MM.1S (cell line): ENCODE data around the gene PON2.

Experiments used
- DNase-seq: peaks from one replicate; pipeline ENCODE4 v3.0.0-alpha.2; 2015
- H2AFZ ChIP-seq: fragments of 300-600 bp; sonication (generic); 2 replicates; pipeline ENCODE4 v1.6.0; 2016; ENCODE audit warnings: antibody characterized with exemption, low read length
- H3F3A ChIP-seq: fragments of 300-600 bp; sonication (generic); 2 replicates; pipeline ENCODE4 v1.6.1; 2016; ENCODE audit warnings: mild to moderate bottlenecking, antibody characterized with exemption, low read length, moderate library complexity, mixed read lengths; ENCODE audit not compliant: insufficient read depth
- H3K27ac ChIP-seq: fragments of 300-600 bp; sonication (generic); 2 replicates; pipeline ENCODE4 v1.5.1; 2016; ENCODE audit warnings: mild to moderate bottlenecking, low read length
- H3K27me3 ChIP-seq: fragments of 300-600 bp; sonication (generic); replicated peaks from 2 replicates; pipeline ENCODE4 v1.6.0; 2016; ENCODE audit warnings: low read length; ENCODE audit not compliant: insufficient read depth
- H3K36me3 ChIP-seq: fragments of 300-600 bp; sonication (generic); replicated peaks from 2 replicates; pipeline ENCODE4 v1.6.1; 2016; ENCODE audit warnings: mild to moderate bottlenecking, low read length, mixed read lengths; ENCODE audit not compliant: insufficient read depth
- H3K4me1 ChIP-seq: fragments of 300-600 bp; sonication (generic); 2 replicates; pipeline ENCODE4 v1.6.1; 2016; ENCODE audit warnings: low read length, mixed read lengths
- H3K4me2 ChIP-seq: fragments of 300-600 bp; sonication (generic); 2 replicates; pipeline ENCODE4 v1.6.0; 2016; ENCODE audit warnings: low read depth, low read length
- H3K4me3 ChIP-seq: fragments of 300-600 bp; sonication (generic); 2 replicates; pipeline ENCODE4 v1.5.1; 2016; ENCODE audit warnings: low read length, mixed read lengths
- H3K79me2 ChIP-seq: fragments of 300-600 bp; sonication (generic); 2 replicates; pipeline ENCODE4 v1.6.1; 2016; ENCODE audit warnings: mixed run types, low read length, mixed read lengths
- H3K9ac ChIP-seq: fragments of 300-600 bp; sonication (generic); 2 replicates; pipeline ENCODE4 v1.6.1; 2016; ENCODE audit warnings: low read length, mixed read lengths
- H3K9me2 ChIP-seq: fragments of 300-600 bp; sonication (generic); replicated peaks from 2 replicates; pipeline ENCODE4 v1.6.1; 2016; ENCODE audit warnings: mild to moderate bottlenecking, low read length, mixed read lengths; ENCODE audit not compliant: insufficient read depth
- H3K9me3 ChIP-seq: fragments of 300-600 bp; sonication (generic); replicated peaks from 2 replicates; pipeline ENCODE4 v1.6.1; 2016; ENCODE audit warnings: mild to moderate bottlenecking, low read length, mixed read lengths; ENCODE audit not compliant: insufficient read depth
- H4K20me1 ChIP-seq: fragments of 300-600 bp; sonication (generic); 2 replicates; pipeline ENCODE4 v1.6.1; 2016; ENCODE audit warnings: mild to moderate bottlenecking, low read length, moderate library complexity, mixed read lengths; ENCODE audit not compliant: insufficient read depth
- EZH2 ChIP-seq: fragments of 300-600 bp; sonication (generic); optimal IDR thresholded peaks from 2 replicates; pipeline ENCODE3; 2017; ENCODE audit warnings: low read depth, mild to moderate bottlenecking, antibody characterized with exemption, low read length, mixed read lengths
- EZH2phosphoT487 ChIP-seq: fragments of 300-600 bp; sonication (generic); IDR thresholded peaks from 2 replicates; pipeline ENCODE4 v1.6.1; 2018; ENCODE audit warnings: antibody characterized with exemption, low read length
- TF ChIP-seq, protein P1 (sequence below): fragments of 300-600 bp; sonication (generic); IDR thresholded peaks from 2 replicates; pipeline ENCODE4 v1.5.1; 2016; ENCODE audit warnings: antibody characterized with exemption, low read length, mixed read lengths

PON2 gene

DNA sequence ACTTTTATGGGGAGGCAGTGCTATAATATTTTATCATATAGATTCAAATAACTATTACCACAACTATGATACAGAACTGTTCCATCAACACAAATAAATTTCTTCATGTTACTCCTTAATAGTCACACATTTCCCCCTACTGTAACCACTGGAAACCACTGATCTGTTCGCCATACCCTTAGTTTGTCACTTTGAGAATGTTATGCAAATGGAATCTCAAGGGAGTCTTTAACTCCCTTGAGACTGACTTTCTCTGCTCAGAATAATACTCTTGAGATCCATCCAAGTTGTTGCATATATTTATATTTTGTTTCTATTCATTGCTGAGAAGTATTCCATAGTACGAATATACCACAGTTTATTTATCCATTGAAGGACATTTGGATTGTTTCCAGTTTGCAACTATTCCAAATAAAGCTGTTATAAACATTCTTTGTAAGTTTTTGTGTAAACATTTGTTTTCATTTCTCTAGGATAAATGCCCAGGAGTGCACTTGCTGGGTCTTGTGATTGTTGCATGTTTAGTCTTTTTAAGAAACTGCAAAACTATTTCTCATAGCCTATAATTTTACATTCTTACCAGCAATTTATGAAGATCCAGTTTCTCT lies 19.7 kb upstream of the PON2 start:
- Histone ChIP-seq H3K9me3 (no peaks in the 10 kb centered on the region), H3K9ac (no peak overlapping the region), H3K79me2 (no peaks in the 10 kb centered on the region), H3K4me2 (no peak overlapping the region), H3K9me2 (no peaks in the 10 kb centered on the region), H3K27me3 (no peaks in the 10 kb centered on the region), H3K27ac (no peak overlapping the region), H2AFZ (no peak overlapping the region), H3F3A (no peaks in the 10 kb centered on the region), H3K4me1 (no peaks in the 10 kb centered on the region), H4K20me1 (no peaks in the 10 kb centered on the region), H3K36me3 (no peaks in the 10 kb centered on the region), H3K4me3 (no peak overlapping the region)
- no peak for DNase-seq
- TF ChIP-seq, protein P1, sequence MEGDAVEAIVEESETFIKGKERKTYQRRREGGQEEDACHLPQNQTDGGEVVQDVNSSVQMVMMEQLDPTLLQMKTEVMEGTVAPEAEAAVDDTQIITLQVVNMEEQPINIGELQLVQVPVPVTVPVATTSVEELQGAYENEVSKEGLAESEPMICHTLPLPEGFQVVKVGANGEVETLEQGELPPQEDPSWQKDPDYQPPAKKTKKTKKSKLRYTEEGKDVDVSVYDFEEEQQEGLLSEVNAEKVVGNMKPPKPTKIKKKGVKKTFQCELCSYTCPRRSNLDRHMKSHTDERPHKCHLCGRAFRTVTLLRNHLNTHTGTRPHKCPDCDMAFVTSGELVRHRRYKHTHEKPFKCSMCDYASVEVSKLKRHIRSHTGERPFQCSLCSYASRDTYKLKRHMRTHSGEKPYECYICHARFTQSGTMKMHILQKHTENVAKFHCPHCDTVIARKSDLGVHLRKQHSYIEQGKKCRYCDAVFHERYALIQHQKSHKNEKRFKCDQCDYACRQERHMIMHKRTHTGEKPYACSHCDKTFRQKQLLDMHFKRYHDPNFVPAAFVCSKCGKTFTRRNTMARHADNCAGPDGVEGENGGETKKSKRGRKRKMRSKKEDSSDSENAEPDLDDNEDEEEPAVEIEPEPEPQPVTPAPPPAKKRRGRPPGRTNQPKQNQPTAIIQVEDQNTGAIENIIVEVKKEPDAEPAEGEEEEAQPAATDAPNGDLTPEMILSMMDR, result no peak
- TF ChIP-seq EZH2, result no peak
- no peak for TF ChIP-seq EZH2phosphoT487

DNA sequence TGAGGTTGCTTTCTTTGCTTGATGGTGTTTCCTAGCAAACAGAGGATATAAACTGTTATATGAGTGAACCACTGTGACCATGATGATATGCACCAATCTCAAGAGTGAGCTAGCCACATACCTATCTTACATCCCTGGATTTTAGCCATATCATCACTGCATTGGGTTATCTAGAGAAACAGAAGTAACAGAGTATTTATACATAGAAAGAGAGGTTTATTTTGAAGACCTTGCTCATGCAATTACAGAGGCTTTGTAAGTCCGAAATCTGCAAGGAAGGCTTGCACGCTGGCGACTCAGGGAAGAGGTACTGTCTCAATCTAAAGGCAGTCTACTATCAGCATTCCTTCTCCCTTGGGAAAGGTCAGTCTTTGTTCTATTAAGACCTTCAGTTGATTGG lies 11.8 kb upstream of the PON2 start:
- Histone ChIP-seq H3K9ac (no peak overlapping the region), H3K79me2 (no peaks in the 10 kb centered on the region), H3K9me2 (no peaks in the 10 kb centered on the region), H3K4me1 (no peaks in the 10 kb centered on the region), H3K27me3 (no peaks in the 10 kb centered on the region), H3K36me3 (no peaks in the 10 kb centered on the region), H4K20me1 (no peaks in the 10 kb centered on the region), H3K4me2 (no peak overlapping the region), H3K27ac (no peak overlapping the region), H2AFZ (no peak overlapping the region), H3F3A (no peaks in the 10 kb centered on the region), H3K4me3 (no peak overlapping the region), H3K9me3 (no peaks in the 10 kb centered on the region)
- no peak for TF ChIP-seq EZH2phosphoT487
- no peak for TF ChIP-seq EZH2
- TF ChIP-seq, protein P1, result no peak
- no peak for DNase-seq

DNA sequence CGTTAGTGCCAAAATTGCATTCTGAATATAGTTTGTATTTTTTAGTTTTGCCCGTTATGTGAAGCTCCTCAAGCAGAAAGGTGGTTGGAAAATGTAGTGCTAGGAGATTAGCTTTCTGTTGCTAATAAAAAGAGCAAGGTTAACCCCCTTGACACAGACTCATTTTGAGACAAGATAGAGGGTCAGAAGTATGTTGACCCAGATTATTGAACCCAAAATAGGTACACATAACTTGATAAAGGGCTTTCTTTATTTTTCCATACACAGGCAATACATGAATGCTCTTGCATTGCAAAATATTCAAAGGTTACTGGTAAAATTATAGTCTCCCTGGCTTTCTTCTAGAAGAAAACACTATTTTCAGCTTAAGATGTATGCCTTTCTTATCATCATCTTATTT lies 10.0 kb upstream of the PON2 start:
- Histone ChIP-seq H3K4me3 (no peak overlapping the region), H3K4me2 (no peak overlapping the region), H3K9me3 (no peaks in the 10 kb centered on the region), H4K20me1 (no peaks in the 10 kb centered on the region), H3K9me2 (no peaks in the 10 kb centered on the region), H3K27me3 (no peaks in the 10 kb centered on the region), H3K79me2 (no peaks in the 10 kb centered on the region), H3F3A (no peaks in the 10 kb centered on the region), H3K36me3 (no peaks in the 10 kb centered on the region), H3K27ac (no peak overlapping the region), H3K9ac (no peak overlapping the region), H2AFZ (no peak overlapping the region), H3K4me1 (no peaks in the 10 kb centered on the region)
- no peak for TF ChIP-seq EZH2phosphoT487
- no peak for DNase-seq

DNA sequence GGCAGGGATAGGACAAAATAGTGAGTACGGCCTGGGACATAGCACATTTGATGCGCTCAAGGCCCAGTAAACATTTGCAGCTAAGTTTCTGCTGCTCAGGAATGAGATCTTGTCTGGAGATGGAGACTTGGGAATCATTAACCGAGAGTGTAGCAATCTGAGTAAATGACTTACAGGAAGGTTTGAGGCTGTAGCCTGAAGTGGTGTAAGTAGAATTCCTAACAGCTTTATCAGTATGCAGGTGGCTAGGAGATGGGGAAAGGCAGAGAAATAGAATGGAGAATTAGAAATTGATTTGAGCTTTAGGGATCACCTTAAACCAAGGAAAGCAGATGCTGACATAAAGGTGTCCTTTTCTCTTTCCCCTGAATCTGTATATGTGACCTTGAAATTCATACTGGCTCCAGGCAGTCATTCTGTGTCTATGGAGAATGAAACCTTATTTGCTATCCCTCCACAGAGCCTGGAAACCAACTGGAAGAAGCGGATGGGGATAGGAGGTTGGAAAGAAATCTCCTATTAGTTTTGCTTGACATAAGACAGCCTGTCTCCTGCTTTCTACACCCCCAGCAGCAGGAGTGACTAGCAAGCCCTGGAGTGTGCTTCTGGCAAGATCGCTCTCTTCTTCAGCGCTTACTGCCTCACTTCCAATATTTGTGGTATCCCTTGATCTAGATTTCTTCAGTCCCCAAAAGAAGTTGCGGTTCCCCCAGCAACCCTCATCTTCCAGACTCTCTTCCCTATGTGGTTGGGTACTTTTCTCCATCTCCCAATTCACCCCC lies 6.4 kb upstream of the PON2 start:
- Histone ChIP-seq H3K9me3 (no peaks in the 10 kb centered on the region), H3F3A (no peaks in the 10 kb centered on the region), H3K36me3 (no peaks in the 10 kb centered on the region), H4K20me1 (no peaks in the 10 kb centered on the region), H3K27ac (no peak overlapping the region), H3K9me2 (no peaks in the 10 kb centered on the region), H2AFZ (no peak overlapping the region), H3K27me3 (no peaks in the 10 kb centered on the region), H3K9ac (no peak overlapping the region), H3K4me2 (no peak overlapping the region), H3K4me1 (no peaks in the 10 kb centered on the region), H3K79me2 (no peaks in the 10 kb centered on the region), H3K4me3 (no peak overlapping the region)
- TF ChIP-seq EZH2 (no peak), EZH2phosphoT487 (no peak)
- TF ChIP-seq, protein P1, result no peak
- DNase-seq, result no peak
